ENCODE data around the gene SESN2.
A peak's percentile ranks its signal among the peaks of the same experiment; 100 is the strongest.
"Not testable (repeated sequence)": the region's sequence is repeated elsewhere in the genome, so short reads cannot be mapped to it uniquely, and the experiment has no call there.

The SESN2 gene

GRCh38 chr1:28288487-28288886 lies 29.2 kb downstream of the SESN2 start:
- no peak for DNase-seq (ENCODE audit: low spot score)

GRCh38 chr1:28290851-28291250 lies 31.5 kb downstream of the SESN2 start:
- DNase-seq (ENCODE audit: low spot score), result no peak

- DNase-seq (ENCODE audit: low spot score), result no peak
Observed at GRCh38 chr1:28291711-28292110, 32.4 kb downstream of the SESN2 start.

GRCh38 chr1:28295936-28296335 lies 36.6 kb downstream of the SESN2 start:
- DNase-seq (ENCODE audit: low spot score), result no peak

GRCh38 chr1:28296401-28297261 lies 37.3 kb downstream of the SESN2 start:
- no peak for DNase-seq (ENCODE audit: low spot score)

- DNase-seq (ENCODE audit: low spot score), result no peak
Observed at GRCh38 chr1:28297826-28298225, 38.5 kb downstream of the SESN2 start.

GRCh38 chr1:28298438-28298837 lies 39.1 kb downstream of the SESN2 start:
- DNase-seq (ENCODE audit: low spot score), result no peak

GRCh38 chr1:28301368-28302174 lies 42.3 kb downstream of the SESN2 start:
- DNase-seq (ENCODE audit: low spot score), result no peak

GRCh38 chr1:28302247-28302646 lies 42.9 kb downstream of the SESN2 start:
- DNase-seq (ENCODE audit: low spot score), result no peak

GRCh38 chr1:28306301-28306949 lies 47.1 kb downstream of the SESN2 start:
- no peak for DNase-seq (ENCODE audit: low spot score)

- no peak for DNase-seq (ENCODE audit: low spot score)
Observed at GRCh38 chr1:28308750-28309149, 49.4 kb downstream of the SESN2 start.

- DNase-seq (ENCODE audit: low spot score), result no peak
Observed at GRCh38 chr1:28309702-28310101, 50.4 kb downstream of the SESN2 start.

- DNase-seq (ENCODE audit: low spot score), result peak; percentile 17
Observed at GRCh38 chr1:28313702-28314546, 54.6 kb downstream of the SESN2 start.

- no peak for DNase-seq (ENCODE audit: low spot score)
Observed at GRCh38 chr1:28314547-28314941, 55.2 kb downstream of the SESN2 start.

- no peak for DNase-seq (ENCODE audit: low spot score)
Observed at GRCh38 chr1:28317014-28317413, 57.7 kb downstream of the SESN2 start.

GRCh38 chr1:28322194-28322593 lies 62.9 kb downstream of the SESN2 start:
- DNase-seq (ENCODE audit: low spot score), result no peak

GRCh38 chr1:28323720-28324119 lies 64.4 kb downstream of the SESN2 start:
- DNase-seq (ENCODE audit: low spot score), result no peak

- no peak for DNase-seq (ENCODE audit: low spot score)
Observed at GRCh38 chr1:28326515-28326914, 67.2 kb downstream of the SESN2 start.

GRCh38 chr1:28326984-28327383 lies 67.7 kb downstream of the SESN2 start:
- DNase-seq (ENCODE audit: low spot score), result no peak

GRCh38 chr1:28327431-28327830 lies 68.1 kb downstream of the SESN2 start:
- DNase-seq (ENCODE audit: low spot score), result not testable (repeated sequence)

- no peak for DNase-seq (ENCODE audit: low spot score)
Observed at GRCh38 chr1:28328228-28328648, 68.9 kb downstream of the SESN2 start.

All from hepatic stellate cell (primary cell).